Kidney (tissue), 14 donors: ENCODE measurements around the gene TF. TPM values are rescaled to one million over a fixed set of nuclear protein-coding genes. Genes with fewer than 3 reads are reported as not detected.

Experiments
- DNase-seq, 5 donors: peaks; one replicate each; pipeline ENCODE4 v3.0.0-alpha.2; 2013 to 2020
- FAIRE-seq: peaks from 2 replicates; lab custom pipeline; 2012; peaks lifted over from hg19 to GRCh38; lab: Jason Lieb, UNC
- H3K27ac ChIP-seq, 2 donors: one replicate each; pipeline ENCODE4 v1.7.0; 2013; ENCODE audit warnings: low read depth in 2 of 2, low read length in 2 of 2, inconsistent platforms in 1 of 2
- H3K27me3 ChIP-seq: one replicate; pipeline ENCODE4 v1.7.1; 2013; ENCODE audit warnings: low read length, inconsistent platforms; ENCODE audit not compliant: control insufficient read depth, insufficient read depth
- H3K36me3 ChIP-seq, 3 donors: one replicate each; pipeline versions ENCODE4 v1.7.0 to v1.7.1; 2013; ENCODE audit warnings: low read length in 3 of 3, control low read depth in 1 of 3, inconsistent platforms in 1 of 3; ENCODE audit not compliant: insufficient read depth in 3 of 3, control insufficient read depth in 2 of 3
- H3K4me1 ChIP-seq, 3 donors: one replicate each; pipeline versions ENCODE4 v1.7.0 to v1.7.1; 2013; ENCODE audit warnings: low read length in 3 of 3, inconsistent platforms in 1 of 3, low read depth in 1 of 3; ENCODE audit not compliant: control insufficient read depth in 2 of 3, insufficient read depth in 2 of 3
- H3K4me3 ChIP-seq, 3 donors: one replicate each; pipeline versions ENCODE4 v1.7.0 to v1.8.1; 2013; ENCODE audit warnings: low read length in 3 of 3, control low read depth in 1 of 3, inconsistent platforms in 1 of 3
- H3K9ac ChIP-seq, 3 donors: one replicate each; pipeline versions ENCODE4 v1.7.0 to v1.7.1; 2013; ENCODE audit warnings: low read length in 3 of 3, control low read depth in 1 of 3, inconsistent platforms in 1 of 3
- H3K9me3 ChIP-seq, 3 donors: one replicate each; pipeline versions ENCODE4 v1.7.0 to v1.7.1; 2013; ENCODE audit warnings: low read length in 3 of 3, control low read depth in 1 of 3, inconsistent platforms in 1 of 3; ENCODE audit not compliant: control insufficient read depth in 2 of 3, insufficient read depth in 1 of 3
- intact Hi-C: fragments of 100-400 bp; cut with DNase I; formaldehyde crosslinking; loops from one replicate; pipeline ENCODE4 v1.11.1; 2022
- polyA plus RNA-seq: library from polyadenylated mRNA; stranded (reverse); fragments of 350-450 nt; fragmentation: Illumina TruSeq; extraction: RNeasy Lipid Tissue Mini Kit (QIAGEN cat#74804); gene quantifications from one replicate; pipeline ENCODE4 v1.2.3, GENCODE V29; 2014; ENCODE audit warnings: low read depth, low replicate concordance; ENCODE audit not compliant: insufficient read depth
- total RNA-seq: library from RNA; stranded (reverse); fragmentation: NEBNext Ultra II Directional; extraction: Animal tissue kit (Norgen Biotek cat#: 25700); gene quantifications from one replicate; pipeline ENCODE4 v1.2.1, GENCODE V29; 2021
- TF ChIP-seq, protein P1 (sequence below): IDR thresholded peaks from 3 replicates; pipeline ENCODE4 v1.5.1; 2012; ENCODE audit warnings: mild to moderate bottlenecking, moderate library complexity, borderline replicate concordance; ENCODE audit not compliant: insufficient read depth; ENCODE audit errors: extremely low read depth
- donor health status: control.
- donor health status: control.
- donor health status: control.
- donor health status: control.
- donor health status: control.
- donor health status: DM: yes; HTN: yes; CAD: no.
- donor health status: Normal renal cell carcinoma (clear cell type).

TF gene
- total and polyA plus RNA-seq, 2 donors from 2014 or later = 0.88 to 1.4 TPM

DNA sequence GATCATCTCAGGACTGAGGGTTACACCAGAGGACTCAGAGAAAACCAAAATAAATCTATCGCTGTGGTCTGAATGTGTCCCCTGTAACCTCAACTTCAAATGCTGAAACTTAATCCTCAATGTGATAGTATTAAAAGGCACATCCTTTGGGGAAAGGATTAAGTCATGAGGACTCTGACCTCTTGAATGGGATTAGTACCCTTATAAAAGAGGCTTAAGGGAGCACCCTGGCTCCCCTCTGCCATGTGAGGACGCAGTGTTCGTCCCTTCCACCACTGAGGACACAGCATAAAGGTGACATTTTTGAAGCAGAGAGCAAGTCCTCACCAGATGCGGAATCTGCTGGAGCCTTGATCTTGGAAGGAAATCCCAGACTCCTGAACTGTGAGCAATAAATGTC lies 98.9 kb downstream of the TF start:
- DNase-seq (peak in 1 of 5 donors; percentile 4), FAIRE-seq (no peak)
- Histone ChIP-seq H3K4me3 (no peak overlapping the region), H3K9me3 (no peaks in the 10 kb centered on the region), H3K4me1 (no peaks in the 10 kb centered on the region), H3K36me3 (no peaks in the 10 kb centered on the region), H3K27ac (no peak overlapping the region), H3K27me3 (no peaks in the 10 kb centered on the region), H3K9ac (no peak overlapping the region)
- TF ChIP-seq, protein P1, sequence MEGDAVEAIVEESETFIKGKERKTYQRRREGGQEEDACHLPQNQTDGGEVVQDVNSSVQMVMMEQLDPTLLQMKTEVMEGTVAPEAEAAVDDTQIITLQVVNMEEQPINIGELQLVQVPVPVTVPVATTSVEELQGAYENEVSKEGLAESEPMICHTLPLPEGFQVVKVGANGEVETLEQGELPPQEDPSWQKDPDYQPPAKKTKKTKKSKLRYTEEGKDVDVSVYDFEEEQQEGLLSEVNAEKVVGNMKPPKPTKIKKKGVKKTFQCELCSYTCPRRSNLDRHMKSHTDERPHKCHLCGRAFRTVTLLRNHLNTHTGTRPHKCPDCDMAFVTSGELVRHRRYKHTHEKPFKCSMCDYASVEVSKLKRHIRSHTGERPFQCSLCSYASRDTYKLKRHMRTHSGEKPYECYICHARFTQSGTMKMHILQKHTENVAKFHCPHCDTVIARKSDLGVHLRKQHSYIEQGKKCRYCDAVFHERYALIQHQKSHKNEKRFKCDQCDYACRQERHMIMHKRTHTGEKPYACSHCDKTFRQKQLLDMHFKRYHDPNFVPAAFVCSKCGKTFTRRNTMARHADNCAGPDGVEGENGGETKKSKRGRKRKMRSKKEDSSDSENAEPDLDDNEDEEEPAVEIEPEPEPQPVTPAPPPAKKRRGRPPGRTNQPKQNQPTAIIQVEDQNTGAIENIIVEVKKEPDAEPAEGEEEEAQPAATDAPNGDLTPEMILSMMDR = no peak
- intact Hi-C loops = no loop called here

Other genes starting within 250 kb of the TF start
- 154 TPM for gene CDV3, start 172.7 kb upstream of the TF start, total RNA-seq
- gene CDV3, start 172.7 kb upstream of the TF start, polyA plus RNA-seq = 53.2 TPM
- 15.2 TPM for gene TOPBP1, start 84.5 kb upstream of the TF start, total RNA-seq
- gene TOPBP1, start 84.5 kb upstream of the TF start, polyA plus RNA-seq = 4.8 TPM
- gene SRPRB, start 59.4 kb downstream of the TF start, total RNA-seq = 58.8 TPM
- 47.9 TPM for gene SRPRB, start 59.4 kb downstream of the TF start, polyA plus RNA-seq
- gene RAB6B, start 149.5 kb downstream of the TF start, total RNA-seq = 17.7 TPM
- 6.6 TPM for gene RAB6B, start 149.5 kb downstream of the TF start, polyA plus RNA-seq